KBM-7 (cell line): ENCODE data around the gene SEPTIN3.

Source experiments
- DNase-seq: peaks from one replicate; pipeline ENCODE4 v3.0.0-alpha.2; 2015
- in situ Hi-C: fragments of 300-500 bp; cut with MboI; formaldehyde crosslinking; loops from 2 replicates; pipeline ENCODE4 v1.14.3; 2020; ENCODE audit warnings: low sequenced_read_pairs, low pct_unique_long_range_greater_than_20kb, mixed read lengths

SEPTIN3 gene

GRCh38 chr22:42000466-42000865 is 31.2 kb downstream of the SEPTIN3 start:
- DNase-seq: no peak
- in situ Hi-C loops: no loop called here

- in situ Hi-C loops: no loop called here
- no peak for DNase-seq
Measured at GRCh38 chr22:42001121-42001520, 31.9 kb downstream of the SEPTIN3 start.

GRCh38 chr22:42001706-42002105 is 32.5 kb downstream of the SEPTIN3 start:
- in situ Hi-C loops: no loop called here
- no peak for DNase-seq

- in situ Hi-C loops: no loop called here
- DNase-seq: no peak
Measured at GRCh38 chr22:42007922-42008321, 38.7 kb downstream of the SEPTIN3 start.

GRCh38 chr22:42010778-42011177 is 41.5 kb downstream of the SEPTIN3 start:
- no peak for DNase-seq
- in situ Hi-C loops: no loop called here

GRCh38 chr22:42013385-42013784 is 44.1 kb downstream of the SEPTIN3 start:
- no peak for DNase-seq
- in situ Hi-C loops: no loop called here

- in situ Hi-C loops: no loop called here
- DNase-seq: no peak
Measured at GRCh38 chr22:42016111-42016510, 46.9 kb downstream of the SEPTIN3 start.

GRCh38 chr22:42018224-42018623 is 49.0 kb downstream of the SEPTIN3 start:
- no peak for DNase-seq
- in situ Hi-C loops: no loop called here
